Nephron progenitor cell (in vitro differentiated cells): ENCODE measurements around the gene SENP6.
A peak's percentile ranks its signal among the peaks of the same experiment; 100 is the strongest.

Experiments used
- DNase-seq: peaks from one replicate; pipeline ENCODE4 v3.0.0; 2021
- H3K27ac Mint-ChIP-seq: 2 replicates; pipeline ENCODE4 v1.8.0; 2021; ENCODE audit warnings: mild to moderate bottlenecking, moderate library complexity, mixed read lengths
- H3K27me3 Mint-ChIP-seq: 2 replicates; pipeline ENCODE4 v1.8.0; 2021; ENCODE audit warnings: mild to moderate bottlenecking, low read depth, mixed read lengths; ENCODE audit not compliant: poor library complexity
- H3K36me3 Mint-ChIP-seq: 2 replicates; pipeline ENCODE4 v1.8.0; 2021; ENCODE audit warnings: low read depth, mixed read lengths
- H3K4me1 Mint-ChIP-seq: 2 replicates; pipeline ENCODE4 v1.8.0; 2021; ENCODE audit warnings: mixed read lengths
- H3K4me3 Mint-ChIP-seq: 2 replicates; pipeline ENCODE4 v1.8.0; 2021; ENCODE audit warnings: mild to moderate bottlenecking, moderate library complexity, mixed read lengths
- H3K9me3 Mint-ChIP-seq: 2 replicates; pipeline ENCODE4 v1.8.0; 2021; ENCODE audit warnings: mild to moderate bottlenecking, moderate library complexity, mixed read lengths
- CTCF ChIP-seq: fragments of 200-600 bp; sonication (generic); IDR thresholded peaks from 2 replicates; pipeline ENCODE4 v1.5.0; 2021; ENCODE audit warnings: antibody characterized with exemption

SENP6 gene

GRCh38 chr6:75751443-75751842 lies 149.8 kb downstream of the SENP6 start:
- H3K4me3 Mint-ChIP-seq: no peak overlapping the region
- no peaks in the 10 kb centered on the region for H3K9me3 Mint-ChIP-seq
- no peak overlapping the region for H3K27ac Mint-ChIP-seq
- DNase-seq: no peak
- TF ChIP-seq CTCF: no peak
- no peaks in the 10 kb centered on the region for H3K36me3 Mint-ChIP-seq
- H3K27me3 Mint-ChIP-seq: peaks cover 22% of the 10 kb centered on the region
- peaks cover 25% of the 10 kb centered on the region for H3K4me1 Mint-ChIP-seq

- no peak for TF ChIP-seq CTCF
- no peak overlapping the region for H3K4me3 Mint-ChIP-seq
- no peak overlapping the region for H3K27ac Mint-ChIP-seq
- no peaks in the 10 kb centered on the region for H3K36me3 Mint-ChIP-seq
- peaks cover 23% of the 10 kb centered on the region for H3K4me1 Mint-ChIP-seq
- DNase-seq: no peak
- no peaks in the 10 kb centered on the region for H3K9me3 Mint-ChIP-seq
- H3K27me3 Mint-ChIP-seq: peaks cover 21% of the 10 kb centered on the region
Observed at GRCh38 chr6:75752365-75752764, 150.7 kb downstream of the SENP6 start.

GRCh38 chr6:75755704-75756103 lies 154.0 kb downstream of the SENP6 start:
- Mint-ChIP-seq H3K36me3 (peaks cover 9% of the 10 kb centered on the region), H3K4me1 (peaks cover 22% of the 10 kb centered on the region), H3K4me3 (no peak overlapping the region), H3K9me3 (peaks cover 8% of the 10 kb centered on the region), H3K27me3 (peaks cover 5% of the 10 kb centered on the region), H3K27ac (peak overlapping the region; percentile 29)
- no peak for TF ChIP-seq CTCF
- DNase-seq: no peak

GRCh38 chr6:75757295-75757694 lies 155.6 kb downstream of the SENP6 start:
- Mint-ChIP-seq H3K4me1 (peaks cover 15% of the 10 kb centered on the region), H3K27ac (peak overlapping the region; percentile 78), H3K4me3 (no peak overlapping the region)

GRCh38 chr6:75758061-75758460 lies 156.4 kb downstream of the SENP6 start:
- H3K4me3 Mint-ChIP-seq: no peak overlapping the region
- H3K9me3 Mint-ChIP-seq: peaks cover 8% of the 10 kb centered on the region
- TF ChIP-seq CTCF: no peak
- H3K27ac Mint-ChIP-seq: no peak overlapping the region
- DNase-seq: no peak
- H3K27me3 Mint-ChIP-seq: peaks cover 5% of the 10 kb centered on the region
- H3K36me3 Mint-ChIP-seq: peaks cover 9% of the 10 kb centered on the region
- peaks cover 15% of the 10 kb centered on the region for H3K4me1 Mint-ChIP-seq

More at GRCh38 chr6:75757295-75757694, 155.6 kb downstream of the SENP6 start:
- Mint-ChIP-seq H3K36me3 (peaks cover 9% of the 10 kb centered on the region), H3K9me3 (peaks cover 8% of the 10 kb centered on the region), H3K27me3 (peaks cover 5% of the 10 kb centered on the region)
- no peak for DNase-seq
- no peak for TF ChIP-seq CTCF

GRCh38 chr6:75759207-75759606 lies 157.5 kb downstream of the SENP6 start:
- peaks cover 15% of the 10 kb centered on the region for H3K4me1 Mint-ChIP-seq
- peaks cover 5% of the 10 kb centered on the region for H3K27me3 Mint-ChIP-seq
- peaks cover 12% of the 10 kb centered on the region for H3K36me3 Mint-ChIP-seq
- no peak for TF ChIP-seq CTCF
- DNase-seq: no peak
- peak overlapping the region; percentile 2 for H3K27ac Mint-ChIP-seq
- peaks cover 8% of the 10 kb centered on the region for H3K9me3 Mint-ChIP-seq
- H3K4me3 Mint-ChIP-seq: no peak overlapping the region
